ENCODE data around the gene TMEM39B. TPM values are rescaled to one million over a fixed set of nuclear protein-coding genes. Genes with fewer than 3 reads are reported as not detected.

The TMEM39B gene
- polyA plus RNA-seq, 1 donor from 2014 or later: 18.1 TPM

DNA sequence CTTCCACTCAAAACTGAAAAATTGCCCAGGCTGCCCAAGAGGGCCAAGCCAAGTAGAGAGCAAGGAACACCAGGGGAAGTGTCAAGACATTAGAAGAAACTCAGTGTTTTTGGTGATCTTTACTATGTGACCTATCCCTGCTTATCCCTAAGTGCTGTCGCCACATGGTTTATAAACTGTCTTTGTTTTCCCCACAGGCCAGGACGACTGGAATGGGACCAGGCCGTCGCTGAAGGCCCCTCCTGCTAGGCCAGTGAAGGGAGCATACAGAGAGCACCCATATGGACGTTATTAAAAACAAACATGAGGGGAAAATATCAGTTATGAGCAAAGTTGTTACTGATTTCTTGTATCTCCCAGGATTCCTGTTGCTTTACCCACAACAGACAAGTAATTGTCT is 30.4 kb upstream of the TMEM39B start:
- Histone ChIP-seq H3K79me2 (replicated peaks; ENCODE audit: insufficient read depth, low read length) (peaks cover 21% of the 10 kb centered on the region), H3K9me2 (ENCODE audit: insufficient read depth, low read length) (no peaks in the 10 kb centered on the region), H4K20me1 (ENCODE audit: insufficient read depth) (peaks cover 17% of the 10 kb centered on the region), H3K4me3 (ENCODE audit: low read length) (no peak overlapping the region), H3K9me3 (ENCODE audit: low read length) (no peaks in the 10 kb centered on the region), H3K4me2 (ENCODE audit: low read length) (no peak overlapping the region), H3K9ac (ENCODE audit: low read length) (no peak overlapping the region), H3K27me3 (ENCODE audit: insufficient read depth, low read depth, low read length) (no peaks in the 10 kb centered on the region), H2AFZ (ENCODE audit: low read depth, low read length) (no peak overlapping the region), H3K27ac (ENCODE audit: low read length) (no peak overlapping the region), H3K36me3 (ENCODE audit: insufficient read depth, low read length) (peaks cover 39% of the 10 kb centered on the region), H3F3A (ENCODE audit: insufficient read depth, low read length, poor library complexity, severe bottlenecking) (no peaks in the 10 kb centered on the region)
- TF ChIP-seq EZH2 (IDR thresholded peaks at IDR 0.05; ENCODE audit: borderline replicate concordance, insufficient read depth, low read length, poor library complexity, severe bottlenecking) (no peak), RAD21 (conservative IDR thresholded peaks at IDR 0.05) (no peak), MXI1 (conservative IDR thresholded peaks at IDR 0.05; ENCODE audit: poor library complexity, severe bottlenecking) (no peak), TAF1 (IDR thresholded peaks at IDR 0.05; ENCODE audit: low read depth) (no peak), POLR2AphosphoS5 (IDR thresholded peaks at IDR 0.05) (no peak), EP300 (conservative IDR thresholded peaks at IDR 0.05; ENCODE audit: poor library complexity, severe bottlenecking) (no peak), SMC3 (conservative IDR thresholded peaks at IDR 0.05; ENCODE audit: poor library complexity) (no peak)
- TF ChIP-seq, protein P1, sequence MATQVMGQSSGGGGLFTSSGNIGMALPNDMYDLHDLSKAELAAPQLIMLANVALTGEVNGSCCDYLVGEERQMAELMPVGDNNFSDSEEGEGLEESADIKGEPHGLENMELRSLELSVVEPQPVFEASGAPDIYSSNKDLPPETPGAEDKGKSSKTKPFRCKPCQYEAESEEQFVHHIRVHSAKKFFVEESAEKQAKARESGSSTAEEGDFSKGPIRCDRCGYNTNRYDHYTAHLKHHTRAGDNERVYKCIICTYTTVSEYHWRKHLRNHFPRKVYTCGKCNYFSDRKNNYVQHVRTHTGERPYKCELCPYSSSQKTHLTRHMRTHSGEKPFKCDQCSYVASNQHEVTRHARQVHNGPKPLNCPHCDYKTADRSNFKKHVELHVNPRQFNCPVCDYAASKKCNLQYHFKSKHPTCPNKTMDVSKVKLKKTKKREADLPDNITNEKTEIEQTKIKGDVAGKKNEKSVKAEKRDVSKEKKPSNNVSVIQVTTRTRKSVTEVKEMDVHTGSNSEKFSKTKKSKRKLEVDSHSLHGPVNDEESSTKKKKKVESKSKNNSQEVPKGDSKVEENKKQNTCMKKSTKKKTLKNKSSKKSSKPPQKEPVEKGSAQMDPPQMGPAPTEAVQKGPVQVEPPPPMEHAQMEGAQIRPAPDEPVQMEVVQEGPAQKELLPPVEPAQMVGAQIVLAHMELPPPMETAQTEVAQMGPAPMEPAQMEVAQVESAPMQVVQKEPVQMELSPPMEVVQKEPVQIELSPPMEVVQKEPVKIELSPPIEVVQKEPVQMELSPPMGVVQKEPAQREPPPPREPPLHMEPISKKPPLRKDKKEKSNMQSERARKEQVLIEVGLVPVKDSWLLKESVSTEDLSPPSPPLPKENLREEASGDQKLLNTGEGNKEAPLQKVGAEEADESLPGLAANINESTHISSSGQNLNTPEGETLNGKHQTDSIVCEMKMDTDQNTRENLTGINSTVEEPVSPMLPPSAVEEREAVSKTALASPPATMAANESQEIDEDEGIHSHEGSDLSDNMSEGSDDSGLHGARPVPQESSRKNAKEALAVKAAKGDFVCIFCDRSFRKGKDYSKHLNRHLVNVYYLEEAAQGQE (IDR thresholded peaks at IDR 0.05; ENCODE audit: borderline replicate concordance): no peak
- TF ChIP-seq, protein P2, sequence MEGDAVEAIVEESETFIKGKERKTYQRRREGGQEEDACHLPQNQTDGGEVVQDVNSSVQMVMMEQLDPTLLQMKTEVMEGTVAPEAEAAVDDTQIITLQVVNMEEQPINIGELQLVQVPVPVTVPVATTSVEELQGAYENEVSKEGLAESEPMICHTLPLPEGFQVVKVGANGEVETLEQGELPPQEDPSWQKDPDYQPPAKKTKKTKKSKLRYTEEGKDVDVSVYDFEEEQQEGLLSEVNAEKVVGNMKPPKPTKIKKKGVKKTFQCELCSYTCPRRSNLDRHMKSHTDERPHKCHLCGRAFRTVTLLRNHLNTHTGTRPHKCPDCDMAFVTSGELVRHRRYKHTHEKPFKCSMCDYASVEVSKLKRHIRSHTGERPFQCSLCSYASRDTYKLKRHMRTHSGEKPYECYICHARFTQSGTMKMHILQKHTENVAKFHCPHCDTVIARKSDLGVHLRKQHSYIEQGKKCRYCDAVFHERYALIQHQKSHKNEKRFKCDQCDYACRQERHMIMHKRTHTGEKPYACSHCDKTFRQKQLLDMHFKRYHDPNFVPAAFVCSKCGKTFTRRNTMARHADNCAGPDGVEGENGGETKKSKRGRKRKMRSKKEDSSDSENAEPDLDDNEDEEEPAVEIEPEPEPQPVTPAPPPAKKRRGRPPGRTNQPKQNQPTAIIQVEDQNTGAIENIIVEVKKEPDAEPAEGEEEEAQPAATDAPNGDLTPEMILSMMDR (IDR thresholded peaks at IDR 0.05; ENCODE audit: poor library complexity, severe bottlenecking): no peak

DNA sequence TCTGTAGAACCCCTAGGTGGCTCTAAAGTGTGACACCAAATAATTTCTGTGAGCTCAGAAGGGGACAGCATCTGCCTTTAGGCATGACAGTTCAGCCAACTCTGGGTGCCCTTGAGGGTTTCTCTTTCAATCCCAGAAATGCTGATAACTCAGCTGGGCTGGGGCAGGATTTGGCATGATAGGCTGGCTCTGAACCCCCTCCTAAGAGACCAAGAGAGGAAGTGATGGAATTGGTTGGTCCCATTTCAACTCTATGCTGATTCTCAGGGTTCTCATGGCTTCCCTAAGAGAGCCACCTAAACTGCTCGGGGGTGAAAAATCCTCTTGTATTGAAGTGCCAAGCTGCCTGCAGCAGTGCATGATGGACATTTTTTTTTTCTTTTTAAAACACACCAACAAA is 28.5 kb upstream of the TMEM39B start:
- Histone ChIP-seq H4K20me1 (ENCODE audit: insufficient read depth) (peaks cover 8% of the 10 kb centered on the region), H3K27me3 (ENCODE audit: insufficient read depth, low read depth, low read length) (no peaks in the 10 kb centered on the region), H3K79me2 (replicated peaks; ENCODE audit: insufficient read depth, low read length) (peaks cover 2% of the 10 kb centered on the region), H3K36me3 (ENCODE audit: insufficient read depth, low read length) (peaks cover 29% of the 10 kb centered on the region), H3F3A (ENCODE audit: insufficient read depth, low read length, poor library complexity, severe bottlenecking) (no peaks in the 10 kb centered on the region), H2AFZ (ENCODE audit: low read depth, low read length) (no peak overlapping the region), H3K4me3 (ENCODE audit: low read length) (no peak overlapping the region), H3K9me3 (ENCODE audit: low read length) (no peaks in the 10 kb centered on the region), H3K27ac (ENCODE audit: low read length) (no peak overlapping the region), H3K4me2 (ENCODE audit: low read length) (no peak overlapping the region), H3K9ac (ENCODE audit: low read length) (no peak overlapping the region), H3K9me2 (ENCODE audit: insufficient read depth, low read length) (no peaks in the 10 kb centered on the region)
- TF ChIP-seq POLR2AphosphoS5 (IDR thresholded peaks at IDR 0.05) (no peak), SMC3 (conservative IDR thresholded peaks at IDR 0.05; ENCODE audit: poor library complexity) (no peak), EP300 (conservative IDR thresholded peaks at IDR 0.05; ENCODE audit: poor library complexity, severe bottlenecking) (no peak), RAD21 (conservative IDR thresholded peaks at IDR 0.05) (no peak), MXI1 (conservative IDR thresholded peaks at IDR 0.05; ENCODE audit: poor library complexity, severe bottlenecking) (no peak), TAF1 (IDR thresholded peaks at IDR 0.05; ENCODE audit: low read depth) (no peak), EZH2 (IDR thresholded peaks at IDR 0.05; ENCODE audit: borderline replicate concordance, insufficient read depth, low read length, poor library complexity, severe bottlenecking) (no peak)
- TF ChIP-seq, protein P1 (IDR thresholded peaks at IDR 0.05; ENCODE audit: borderline replicate concordance): no peak
- TF ChIP-seq, protein P2 (IDR thresholded peaks at IDR 0.05; ENCODE audit: poor library complexity, severe bottlenecking): no peak
